HFF-Myc (cell line): ENCODE measurements around the gene ANK2.
"Not testable (repeated sequence)": the region's sequence is repeated elsewhere in the genome, so short reads cannot be mapped to it uniquely, and the experiment has no call there.

Experiments
- DNase-seq: peaks from one replicate; pipeline ENCODE4 v3.0.0-alpha.2; 2011; ENCODE audit warnings: low read depth; ENCODE audit errors: extremely low read depth
- H3K4me3 ChIP-seq: replicated peaks from 2 replicates; pipeline ENCODE4 v1.5.1; 2011; ENCODE audit warnings: low read depth, mild to moderate bottlenecking, control low read depth, low read length
- CTCF ChIP-seq: IDR thresholded peaks from 2 replicates; pipeline ENCODE4 v1.5.1; 2012; ENCODE audit warnings: mild to moderate bottlenecking, low read depth, low read length, control low read depth; ENCODE audit errors: missing control alignments

Gene ANK2

GRCh38 chr4:113222471-113222870, 173.0 kb downstream of the ANK2 start:
- no peak for DNase-seq
- TF ChIP-seq CTCF: no peak
- no peak overlapping the region for H3K4me3 ChIP-seq

DNA sequence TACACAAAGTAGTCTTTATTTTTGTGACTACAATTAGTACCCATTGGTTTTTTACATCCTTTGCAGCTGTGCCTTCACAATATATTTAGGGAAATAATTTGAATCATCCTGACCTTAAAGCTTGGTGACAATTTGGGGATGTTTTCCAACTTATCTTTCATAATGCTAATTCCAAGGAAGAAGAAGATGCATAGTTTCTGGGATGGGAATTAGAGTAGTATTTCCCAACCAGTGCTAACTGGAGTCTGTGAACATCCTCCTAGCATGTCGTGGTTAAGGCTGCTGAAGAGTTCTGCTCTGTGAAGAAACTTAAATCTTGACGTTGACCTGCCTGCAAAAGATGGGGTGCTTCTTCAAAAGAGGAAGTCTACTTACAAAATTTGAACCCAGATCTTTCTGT, 173.5 kb downstream of the ANK2 start:
- DNase-seq: no peak
- no peak for TF ChIP-seq CTCF
- no peak overlapping the region for H3K4me3 ChIP-seq

DNA sequence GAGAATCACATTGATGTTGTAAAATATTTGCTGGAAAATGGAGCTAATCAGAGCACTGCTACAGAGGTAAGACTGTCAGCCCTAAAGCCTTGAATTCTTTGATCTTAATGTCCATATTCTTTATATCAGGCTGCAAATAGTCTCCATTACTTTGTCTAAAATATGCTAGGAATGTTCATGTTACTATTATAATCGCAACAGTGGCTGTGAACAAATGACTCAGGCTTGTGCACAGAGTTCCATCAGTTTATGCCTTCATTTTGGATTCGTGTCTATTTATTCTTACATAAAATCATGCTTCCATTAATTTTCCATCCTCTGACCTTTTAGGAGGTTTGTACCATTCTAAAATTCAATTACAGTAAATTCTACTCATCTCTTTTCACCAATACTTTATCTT, 182.7 kb downstream of the ANK2 start:
- no peak for TF ChIP-seq CTCF
- H3K4me3 ChIP-seq: no peak overlapping the region
- DNase-seq: no peak

DNA sequence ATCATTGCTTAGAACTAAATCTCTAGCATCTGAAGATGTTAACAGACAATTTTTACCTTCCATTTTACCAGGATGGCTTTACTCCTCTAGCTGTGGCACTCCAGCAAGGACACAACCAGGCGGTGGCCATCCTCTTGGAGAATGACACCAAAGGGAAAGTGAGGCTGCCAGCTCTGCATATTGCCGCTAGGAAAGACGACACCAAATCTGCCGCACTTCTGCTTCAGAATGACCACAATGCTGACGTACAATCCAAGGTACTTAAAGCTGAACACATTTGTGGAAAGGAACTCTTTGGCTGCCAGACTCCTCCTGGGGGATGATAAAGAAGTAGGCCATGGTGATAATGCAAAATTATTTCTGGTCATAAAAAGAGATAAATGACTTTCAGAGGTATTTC, 187.5 kb downstream of the ANK2 start:
- no peak for DNase-seq
- H3K4me3 ChIP-seq: no peak overlapping the region
- TF ChIP-seq CTCF: no peak

- no peak overlapping the region for H3K4me3 ChIP-seq
- DNase-seq: no peak
- TF ChIP-seq CTCF: no peak
Observed at GRCh38 chr4:113243312-113243711, 193.9 kb downstream of the ANK2 start.

GRCh38 chr4:113244747-113245146, 195.3 kb downstream of the ANK2 start:
- not testable (repeated sequence) for DNase-seq, H3K4me3 ChIP-seq

DNA sequence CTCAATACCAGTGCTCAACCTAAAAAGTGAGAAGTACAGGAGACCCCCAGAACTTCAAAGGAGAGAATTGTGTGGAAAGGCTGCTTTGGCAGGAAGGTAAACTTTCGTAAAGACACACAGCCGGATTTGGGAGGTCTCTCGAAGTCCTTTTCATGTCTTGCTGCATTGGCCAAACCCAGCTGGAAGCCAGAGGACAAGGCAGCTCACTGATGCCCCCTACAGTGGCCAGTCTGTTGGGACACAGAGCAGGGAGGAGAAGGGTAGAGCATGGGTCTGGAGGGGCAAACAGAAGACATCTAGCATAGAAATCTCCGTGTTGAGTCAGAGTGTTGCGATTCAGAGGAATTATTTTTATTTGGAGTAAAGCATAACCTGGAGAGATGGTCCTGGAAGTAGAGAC, 198.9 kb downstream of the ANK2 start:
- peak; percentile 29 for TF ChIP-seq CTCF
- no peak overlapping the region for H3K4me3 ChIP-seq
- no peak for DNase-seq
